Stimulated activated CD8-positive, alpha-beta memory T cell treated with anti-CD3 and anti-CD28 coated beads, Interleukin-15, amount 100 ng/mL, for 4 hours (primary cell): ENCODE measurements around the gene ANTXR2.

ENCODE experiments used
- DNase-seq, 2 donors: peaks; one replicate each; pipeline ENCODE4 v3.0.0-alpha.2; 2020; ENCODE audit warnings: low read depth in 2 of 2

ANTXR2 gene

GRCh38 chr4:79869597-79870237, 203.3 kb downstream of the ANTXR2 start:
- DNase-seq = no peak

- no peak for DNase-seq
Observed at GRCh38 chr4:79865201-79865597, 207.8 kb downstream of the ANTXR2 start.

- DNase-seq = no peak
Observed at GRCh38 chr4:79864500-79865200, 208.4 kb downstream of the ANTXR2 start.

GRCh38 chr4:79863333-79863732, 209.7 kb downstream of the ANTXR2 start:
- DNase-seq = no peak

DNA sequence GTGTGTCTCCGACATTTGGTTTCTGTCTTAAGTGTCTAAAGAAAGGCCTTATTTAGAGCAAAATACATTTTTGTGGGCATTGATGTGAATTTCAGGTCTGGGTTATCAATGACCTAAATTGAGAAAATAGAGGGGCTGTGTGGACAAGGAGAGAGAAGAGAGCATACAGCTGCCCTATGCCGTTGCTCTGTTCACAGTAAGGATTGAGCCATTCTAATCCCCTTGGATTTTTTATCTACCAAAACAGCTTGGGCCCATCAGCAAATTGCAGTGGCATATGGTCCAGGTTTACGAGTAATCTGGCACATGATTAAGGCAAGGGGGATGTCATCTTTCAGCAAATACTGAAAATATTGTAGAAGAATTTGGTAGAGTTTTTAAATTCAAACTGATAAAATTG, 210.2 kb downstream of the ANTXR2 start:
- DNase-seq = no peak

DNA sequence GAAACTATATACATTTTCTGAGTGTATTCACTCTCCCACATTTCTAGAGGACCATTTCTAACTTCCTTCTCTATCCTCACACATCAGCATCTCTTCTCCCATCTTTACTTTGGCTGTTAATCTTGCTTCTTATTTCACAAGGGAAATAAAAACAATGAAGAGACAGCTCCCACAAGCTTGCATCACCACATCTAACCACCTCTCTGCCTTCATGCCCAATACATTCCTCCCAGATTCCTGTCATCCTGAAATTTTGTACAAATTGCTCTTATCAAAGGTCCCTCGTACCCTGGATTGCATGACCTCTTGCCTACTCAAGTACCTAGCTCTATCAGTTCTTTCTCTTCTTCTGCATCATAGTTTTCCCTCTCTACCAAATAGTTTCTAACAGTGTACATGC, 215.2 kb downstream of the ANTXR2 start:
- DNase-seq = no peak

DNA sequence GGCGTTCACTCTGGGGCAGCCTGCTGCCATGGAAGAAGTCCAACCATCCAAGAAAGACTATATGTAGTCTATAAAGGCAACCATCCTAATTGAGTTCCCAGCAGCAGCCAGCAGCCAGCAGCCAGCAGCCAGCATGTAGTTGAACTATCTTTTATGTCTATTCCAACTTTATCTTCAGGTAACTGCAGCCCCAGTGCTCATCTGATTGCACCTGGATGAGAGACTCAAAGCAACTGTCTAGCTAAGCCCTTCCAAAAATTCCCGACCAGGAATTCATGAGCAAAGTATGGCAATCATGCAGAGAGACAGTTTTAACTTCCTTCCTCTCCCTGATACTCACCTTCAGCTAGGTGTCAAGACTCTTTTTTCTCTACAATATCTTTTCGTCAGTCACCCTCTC, 216.8 kb downstream of the ANTXR2 start:
- DNase-seq = no peak

GRCh38 chr4:79854856-79855502, 218.1 kb downstream of the ANTXR2 start:
- no peak for DNase-seq

DNA sequence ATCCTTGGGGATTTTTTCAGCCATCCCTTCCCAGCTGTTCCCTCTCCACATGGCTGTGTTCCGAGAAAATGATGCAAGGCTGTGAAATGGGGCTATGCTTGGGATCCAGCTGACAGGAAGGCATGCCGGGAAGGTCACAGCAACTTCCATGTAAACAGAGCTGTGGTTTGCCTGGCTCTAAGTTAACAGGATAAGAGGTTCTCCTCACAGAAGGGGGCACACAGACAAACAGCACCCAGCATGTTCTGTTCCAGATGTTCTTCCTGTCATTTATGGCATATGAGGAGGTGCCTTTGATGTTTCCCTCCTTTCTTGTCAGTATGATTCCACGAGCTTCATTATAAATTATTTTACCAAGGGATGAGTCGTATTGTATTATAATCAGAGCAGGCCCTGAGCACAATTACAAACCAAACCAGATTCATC, 220.7 kb downstream of the ANTXR2 start:
- no peak for DNase-seq

GRCh38 chr4:79851625-79852304, 221.3 kb downstream of the ANTXR2 start:
- no peak for DNase-seq
